Measurements from ENCODE around the gene CCL1. TPM values are rescaled to one million over a fixed set of nuclear protein-coding genes. Genes with fewer than 3 reads are reported as not detected.

CCL1 gene
- total and polyA plus RNA-seq, 2 donors (not counting 1 experiment from before 2014, with no cell fraction given), result not detected

- DNase-seq (no peak), ATAC-seq (ENCODE audit: low read depth) (no peak)
- no peaks in the 10 kb centered on the region for H3K79me2 ChIP-seq (ENCODE audit: control insufficient read depth, insufficient read depth, low read length)
- H3K4me3 ChIP-seq (ENCODE audit: control extremely low read depth in 1 of 5, extremely low read depth in 1 of 5, insufficient read depth in 1 of 5, low read depth in 2 of 5, low read length in 4 of 5), result no peak overlapping the region
- H3K4me2 ChIP-seq (replicated peaks; ENCODE audit: low read depth, low read length, poor library complexity, severe bottlenecking), result no peak overlapping the region
- H3K9me3 ChIP-seq (ENCODE audit: control extremely low read depth in 1 of 3, control insufficient read depth in 2 of 3, insufficient read depth in 1 of 3, low read length in 2 of 3), result no peaks in the 10 kb centered on the region
- no peaks in the 10 kb centered on the region for H3K36me3 ChIP-seq (replicated peaks in 1 of 2; ENCODE audit: control extremely low read depth in 1 of 2, control insufficient read depth in 1 of 2, extremely low read depth in 1 of 2, insufficient read depth in 2 of 2, low read length in 1 of 2)
- no peaks in the 10 kb centered on the region for H3K9me3 Mint-ChIP-seq (ENCODE audit: insufficient read depth)
- intact Hi-C loops (cut with micrococcal nuclease), result no loop called here
- no peak overlapping the region for H3K9ac ChIP-seq (ENCODE audit: low read length)
- peaks cover 3% of the 10 kb centered on the region for H3K27me3 Mint-ChIP-seq
- no peak overlapping the region for H3K27ac ChIP-seq (ENCODE audit: low read length in 2 of 2)
- no peak overlapping the region for H3K27ac Mint-ChIP-seq
- H3K27me3 ChIP-seq (replicated peaks in 1 of 4; ENCODE audit: control extremely low read depth in 1 of 4, control insufficient read depth in 3 of 4, insufficient read depth in 4 of 4, low read length in 3 of 4), result no peaks in the 10 kb centered on the region
- ChIA-PET CTCF (interaction anchor here (0.6 to 2.0 kb wide), 6 partner anchors 10 to 177 kb away, joined by 3 to 12 read pairs (median 4); no protein-coding TSS in a partner anchor), POLR2A (no interaction called here)
- H2AFZ ChIP-seq (ENCODE audit: insufficient read depth, low read depth, low read length, poor library complexity, severe bottlenecking), result no peak overlapping the region
- H3K4me1 ChIP-seq (ENCODE audit: control insufficient read depth in 2 of 2, insufficient read depth in 2 of 2, low read length in 2 of 2), result peaks cover 4 to 17% of the 10 kb centered on the region in 2 donors
- H3K4me3 Mint-ChIP-seq, result no peak overlapping the region
- no peaks in the 10 kb centered on the region for H4K20me1 ChIP-seq (ENCODE audit: control insufficient read depth, insufficient read depth, low read length, poor library complexity, severe bottlenecking)
- TF ChIP-seq EZH2 (IDR thresholded peaks at IDR 0.05; ENCODE audit: borderline replicate concordance, insufficient read depth, low read depth, low read length, poor library complexity, severe bottlenecking) (no peak), CTCF (IDR thresholded peaks at IDR 0.05) (no peak)
- WGBS (ENCODE audit: insufficient coverage), result 67% methylated on average over 1 of the region's 3 CpGs
- H3K4me1 Mint-ChIP-seq, result peaks cover 28% of the 10 kb centered on the region
Measured at GRCh38 chr17:34377078-34377823, 14.2 kb upstream of the CCL1 start.

DNA sequence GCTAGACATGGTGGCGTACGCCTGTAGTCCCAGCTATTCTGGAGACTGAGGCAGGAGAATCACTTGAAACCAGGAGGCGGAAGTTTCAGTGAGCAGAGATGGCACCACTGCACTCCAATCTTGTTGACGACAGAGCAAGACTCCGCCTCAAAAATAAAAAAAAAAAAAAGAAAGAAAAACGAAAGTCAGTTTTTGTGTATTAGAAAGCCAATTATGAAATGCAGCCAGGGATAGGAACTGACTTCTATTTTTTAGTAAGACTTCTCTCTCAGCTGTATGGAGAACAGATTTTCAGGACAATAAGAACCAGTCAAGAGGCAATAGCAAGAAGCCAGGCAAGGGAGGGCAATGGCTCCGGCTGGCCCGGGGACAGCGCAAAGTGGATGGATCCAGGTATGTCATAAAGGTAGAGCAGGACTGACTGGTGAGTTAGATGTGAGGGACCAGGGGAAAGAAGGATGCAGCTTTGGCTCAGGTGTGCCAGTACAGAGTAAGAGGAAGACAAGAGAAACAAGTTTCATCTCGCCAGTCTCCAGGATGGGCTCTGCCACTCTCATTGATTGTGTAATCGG, 12.5 kb upstream of the CCL1 start:
- no peak for TF ChIP-seq CTCF (IDR thresholded peaks at IDR 0.05)
- TF ChIP-seq EZH2 (IDR thresholded peaks at IDR 0.05; ENCODE audit: borderline replicate concordance, insufficient read depth, low read depth, low read length, poor library complexity, severe bottlenecking), result no peak
- DNase-seq, result no peak
- Histone ChIP-seq H3K79me2 (ENCODE audit: control insufficient read depth, insufficient read depth, low read length) (no peaks in the 10 kb centered on the region), H4K20me1 (ENCODE audit: control insufficient read depth, insufficient read depth, low read length, poor library complexity, severe bottlenecking) (no peaks in the 10 kb centered on the region), H3K9me3 (ENCODE audit: control extremely low read depth in 1 of 3, control insufficient read depth in 2 of 3, insufficient read depth in 1 of 3, low read length in 2 of 3) (no peaks in the 10 kb centered on the region), H3K4me3 (ENCODE audit: control extremely low read depth in 1 of 5, extremely low read depth in 1 of 5, insufficient read depth in 1 of 5, low read depth in 2 of 5, low read length in 4 of 5) (no peak overlapping the region), H3K36me3 (replicated peaks in 1 of 2; ENCODE audit: control extremely low read depth in 1 of 2, control insufficient read depth in 1 of 2, extremely low read depth in 1 of 2, insufficient read depth in 2 of 2, low read length in 1 of 2) (no peaks in the 10 kb centered on the region), H3K9ac (ENCODE audit: low read length) (no peak overlapping the region), H3K4me1 (ENCODE audit: control insufficient read depth in 2 of 2, insufficient read depth in 2 of 2, low read length in 2 of 2) (peaks cover 4 to 18% of the 10 kb centered on the region in 2 donors), H3K27ac (ENCODE audit: low read length in 2 of 2) (no peak overlapping the region), H3K4me2 (replicated peaks; ENCODE audit: low read depth, low read length, poor library complexity, severe bottlenecking) (no peak overlapping the region), H2AFZ (ENCODE audit: insufficient read depth, low read depth, low read length, poor library complexity, severe bottlenecking) (no peak overlapping the region), H3K27me3 (replicated peaks in 1 of 4; ENCODE audit: control extremely low read depth in 1 of 4, control insufficient read depth in 3 of 4, insufficient read depth in 4 of 4, low read length in 3 of 4) (no peaks in the 10 kb centered on the region)
- H3K4me1 Mint-ChIP-seq, result peaks cover 33% of the 10 kb centered on the region
- ChIA-PET POLR2A (no interaction called here), CTCF (interaction anchor here (0.7 to 1.3 kb wide), 2 partner anchors 14 to 21 kb away, joined by 4 read pairs; no protein-coding TSS in a partner anchor)
- no peak overlapping the region for H3K4me3 Mint-ChIP-seq
- H3K27me3 Mint-ChIP-seq, result no peaks in the 10 kb centered on the region
- intact Hi-C loops (cut with micrococcal nuclease), result no loop called here
- WGBS (ENCODE audit: insufficient coverage), result 98% methylated on average over 8 of the region's 11 CpGs
- no peak overlapping the region for H3K27ac Mint-ChIP-seq
- H3K9me3 Mint-ChIP-seq (ENCODE audit: insufficient read depth), result no peaks in the 10 kb centered on the region
- ATAC-seq (ENCODE audit: low read depth), result no peak

All from B cell (primary cell).